AG10803 (cell line): ENCODE measurements around the gene AXIN2.
A peak's percentile ranks its signal among the peaks of the same experiment; 100 is the strongest.

Experiments used
- DNase-seq: peaks from one replicate; pipeline ENCODE4 v3.0.0; 2010; ENCODE audit warnings: low read depth
- H3K4me3 ChIP-seq: 2 replicates; pipeline ENCODE4 v1.5.1; 2011; ENCODE audit warnings: mild to moderate bottlenecking, low read length, control low read depth
- TF ChIP-seq, protein P1 (sequence below): conservative IDR thresholded peaks from 2 replicates; pipeline ENCODE4 v1.5.1; 2011; ENCODE audit warnings: mild to moderate bottlenecking, low read length, control low read depth, inconsistent platforms

Gene AXIN2

GRCh38 chr17:65539630-65540266, 21.7 kb downstream of the AXIN2 start:
- no peak for DNase-seq
- TF ChIP-seq, protein P1, sequence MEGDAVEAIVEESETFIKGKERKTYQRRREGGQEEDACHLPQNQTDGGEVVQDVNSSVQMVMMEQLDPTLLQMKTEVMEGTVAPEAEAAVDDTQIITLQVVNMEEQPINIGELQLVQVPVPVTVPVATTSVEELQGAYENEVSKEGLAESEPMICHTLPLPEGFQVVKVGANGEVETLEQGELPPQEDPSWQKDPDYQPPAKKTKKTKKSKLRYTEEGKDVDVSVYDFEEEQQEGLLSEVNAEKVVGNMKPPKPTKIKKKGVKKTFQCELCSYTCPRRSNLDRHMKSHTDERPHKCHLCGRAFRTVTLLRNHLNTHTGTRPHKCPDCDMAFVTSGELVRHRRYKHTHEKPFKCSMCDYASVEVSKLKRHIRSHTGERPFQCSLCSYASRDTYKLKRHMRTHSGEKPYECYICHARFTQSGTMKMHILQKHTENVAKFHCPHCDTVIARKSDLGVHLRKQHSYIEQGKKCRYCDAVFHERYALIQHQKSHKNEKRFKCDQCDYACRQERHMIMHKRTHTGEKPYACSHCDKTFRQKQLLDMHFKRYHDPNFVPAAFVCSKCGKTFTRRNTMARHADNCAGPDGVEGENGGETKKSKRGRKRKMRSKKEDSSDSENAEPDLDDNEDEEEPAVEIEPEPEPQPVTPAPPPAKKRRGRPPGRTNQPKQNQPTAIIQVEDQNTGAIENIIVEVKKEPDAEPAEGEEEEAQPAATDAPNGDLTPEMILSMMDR = no peak
- no peak overlapping the region for H3K4me3 ChIP-seq

GRCh38 chr17:65538675-65539529, 22.5 kb downstream of the AXIN2 start:
- no peak for DNase-seq
- TF ChIP-seq, protein P1 = no peak
- H3K4me3 ChIP-seq = peak overlapping the region; percentile 22; the same call in 1 of the 2 replicates

- peak overlapping the region; percentile 55 for H3K4me3 ChIP-seq
- DNase-seq = peak; percentile 83
- TF ChIP-seq, protein P1 = no peak
Measured at GRCh38 chr17:65537845-65538674, 23.4 kb downstream of the AXIN2 start.

DNA sequence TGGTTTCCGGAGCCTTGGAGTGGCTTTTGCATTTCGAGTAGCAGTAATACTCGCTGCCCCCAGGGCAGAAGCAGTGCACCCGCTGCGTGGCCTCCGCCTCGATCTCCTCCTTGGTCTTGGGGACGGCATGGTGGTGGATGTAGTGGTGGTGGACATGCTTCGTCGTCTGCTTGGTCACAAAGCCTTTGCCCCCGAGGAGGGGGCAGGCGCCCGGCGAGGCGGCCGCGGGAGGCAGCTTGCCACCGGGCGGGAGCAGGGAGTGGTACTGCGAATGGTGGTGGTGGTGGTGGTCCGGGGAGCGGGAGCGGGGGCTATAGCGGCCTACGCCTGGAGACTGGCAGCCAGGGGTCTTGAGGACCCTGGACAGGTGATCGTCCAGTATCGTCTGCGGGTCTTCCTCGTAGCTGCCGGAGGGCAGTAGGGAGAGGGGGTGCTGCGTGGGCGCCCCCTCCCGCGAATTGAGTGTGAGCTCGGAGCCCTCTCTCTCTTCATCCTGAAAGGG, 24.1 kb downstream of the AXIN2 start:
- TF ChIP-seq, protein P1 = no peak
- peak overlapping the region; percentile 47 for H3K4me3 ChIP-seq
- no peak for DNase-seq

DNA sequence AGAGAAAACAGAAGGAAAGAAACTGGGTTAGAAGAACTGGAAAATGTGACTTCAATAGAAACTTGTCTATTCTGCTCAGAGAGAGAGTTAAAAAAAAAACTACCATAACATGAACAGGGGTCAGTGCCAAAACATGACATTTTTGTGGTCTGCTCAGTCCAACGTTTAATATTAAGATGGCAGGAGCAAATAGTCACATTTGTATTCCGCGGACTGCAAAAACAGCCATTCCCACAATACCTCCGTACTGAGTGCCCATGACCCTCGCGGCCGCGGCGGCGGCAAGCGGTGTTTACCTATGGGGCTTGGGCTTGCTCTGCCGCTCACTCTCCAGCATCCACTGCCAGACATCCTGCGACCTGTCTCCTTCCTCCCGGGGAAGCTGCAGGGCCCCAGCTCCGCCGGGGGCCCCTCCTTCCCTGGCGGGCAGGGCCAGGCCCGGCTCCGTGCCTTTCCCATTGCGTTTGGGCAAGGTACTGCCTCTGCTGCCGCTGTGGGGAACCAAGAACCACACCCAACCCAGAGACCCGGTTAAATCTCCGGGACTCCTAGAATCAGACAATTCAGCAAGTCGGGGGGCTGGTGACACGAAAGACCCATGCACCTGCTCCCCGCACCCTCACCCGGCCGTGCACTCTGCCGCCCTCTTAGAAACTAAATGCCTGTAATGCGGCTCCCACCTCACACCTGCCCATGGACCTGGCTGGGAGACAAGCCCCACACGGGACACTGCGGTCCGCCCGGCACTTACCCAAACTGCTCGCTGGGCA, 24.7 kb downstream of the AXIN2 start:
- TF ChIP-seq, protein P1 = no peak
- DNase-seq = peak; percentile 53
- peak overlapping the region; percentile 47 for H3K4me3 ChIP-seq
